ENCODE results near the gene RAB3D.
"Not testable (repeated sequence)": the region's sequence is repeated elsewhere in the genome, so short reads cannot be mapped to it uniquely, and the experiment has no call there.

The RAB3D gene

GRCh38 chr19:11320278-11320995 is 19.0 kb downstream of the RAB3D start:
- ATAC-seq (ENCODE audit: low read depth): peak; percentile 28
- not testable (repeated sequence) for DNase-seq (ENCODE audit: low spot score in 2 of 2); H3K36me3 Mint-ChIP-seq; H3K27me3 Mint-ChIP-seq; H3K27ac Mint-ChIP-seq; H3K4me3 Mint-ChIP-seq; H3K9me3 Mint-ChIP-seq
- peaks cover 14% of the 10 kb centered on the region for H3K4me1 Mint-ChIP-seq

DNA sequence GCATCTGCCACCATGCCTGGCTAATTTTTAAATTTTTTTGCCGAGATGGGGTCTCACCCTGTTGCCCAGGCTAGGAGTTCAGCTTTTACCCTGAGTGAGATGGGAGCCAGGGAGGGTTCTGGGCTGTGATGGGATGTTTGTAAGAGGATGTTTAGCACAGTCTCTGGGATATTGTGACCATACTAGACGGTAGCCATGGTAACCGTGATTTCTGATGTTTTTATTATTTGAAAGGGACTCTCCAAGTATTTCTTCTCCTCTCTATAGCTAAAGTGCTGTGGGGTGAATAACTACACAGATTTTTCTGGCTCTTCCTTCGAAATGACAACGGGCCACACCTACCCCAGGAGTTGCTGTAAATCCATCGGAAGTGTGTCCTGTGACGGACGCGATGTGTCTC is 33.1 kb downstream of the RAB3D start:
- Mint-ChIP-seq H3K27ac (no peak overlapping the region), H3K9me3 (peaks cover 1% of the 10 kb centered on the region), H3K4me1 (no peaks in the 10 kb centered on the region), H3K36me3 (no peaks in the 10 kb centered on the region), H3K27me3 (peaks cover 14% of the 10 kb centered on the region), H3K4me3 (no peak overlapping the region)
- DNase-seq (ENCODE audit: low spot score in 2 of 2) (no peak), ATAC-seq (ENCODE audit: low read depth) (peak; percentile 21)

DNA sequence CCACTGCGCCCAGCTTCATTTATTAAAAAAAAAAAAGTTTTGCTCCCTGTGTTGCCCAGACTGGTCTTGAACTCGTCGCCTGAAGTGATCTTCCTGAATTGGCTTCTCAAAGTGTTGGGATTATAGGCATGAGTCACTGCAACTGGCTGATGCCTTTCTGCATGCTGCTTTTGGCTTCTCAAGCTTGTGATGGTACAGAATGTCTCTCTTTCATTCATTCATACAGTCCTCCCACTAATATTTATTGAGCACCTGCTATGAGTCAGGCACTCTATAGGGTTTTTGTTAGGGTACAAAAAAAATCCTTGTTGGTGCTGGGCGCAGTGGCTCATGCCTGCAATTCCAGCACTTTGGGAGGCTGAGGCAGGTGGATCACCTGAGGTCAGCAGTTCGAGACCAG is 34.5 kb downstream of the RAB3D start:
- no peak for ATAC-seq (ENCODE audit: low read depth)
- Mint-ChIP-seq H3K36me3 (no peaks in the 10 kb centered on the region), H3K9me3 (peaks cover under 1% of the 10 kb centered on the region), H3K27ac (no peak overlapping the region), H3K4me1 (no peaks in the 10 kb centered on the region), H3K4me3 (no peak overlapping the region), H3K27me3 (peaks cover 13% of the 10 kb centered on the region)
- no peak for DNase-seq (ENCODE audit: low spot score in 2 of 2)

DNA sequence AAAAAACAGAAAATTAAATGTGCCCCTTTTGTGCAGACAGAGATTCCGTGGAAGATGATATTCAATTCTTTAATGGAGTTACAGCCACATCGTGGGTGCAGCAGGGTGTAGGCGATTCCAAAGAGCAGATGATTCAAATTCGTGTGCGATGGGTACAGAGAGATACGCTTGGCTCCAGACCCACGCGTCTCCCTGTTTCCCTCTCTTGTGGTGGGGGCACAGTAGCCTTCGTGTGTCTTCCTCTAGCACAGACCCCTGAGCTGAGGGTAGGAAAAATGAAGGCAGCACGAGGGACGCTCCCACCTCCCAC is 38.7 kb downstream of the RAB3D start:
- no peak for ATAC-seq (ENCODE audit: low read depth)
- no peaks in the 10 kb centered on the region for H3K9me3 Mint-ChIP-seq
- no peaks in the 10 kb centered on the region for H3K4me1 Mint-ChIP-seq
- peaks cover 7% of the 10 kb centered on the region for H3K27me3 Mint-ChIP-seq
- H3K27ac Mint-ChIP-seq: no peak overlapping the region
- H3K4me3 Mint-ChIP-seq: no peak overlapping the region
- no peaks in the 10 kb centered on the region for H3K36me3 Mint-ChIP-seq
- DNase-seq (ENCODE audit: low spot score in 2 of 2): no peak

DNA sequence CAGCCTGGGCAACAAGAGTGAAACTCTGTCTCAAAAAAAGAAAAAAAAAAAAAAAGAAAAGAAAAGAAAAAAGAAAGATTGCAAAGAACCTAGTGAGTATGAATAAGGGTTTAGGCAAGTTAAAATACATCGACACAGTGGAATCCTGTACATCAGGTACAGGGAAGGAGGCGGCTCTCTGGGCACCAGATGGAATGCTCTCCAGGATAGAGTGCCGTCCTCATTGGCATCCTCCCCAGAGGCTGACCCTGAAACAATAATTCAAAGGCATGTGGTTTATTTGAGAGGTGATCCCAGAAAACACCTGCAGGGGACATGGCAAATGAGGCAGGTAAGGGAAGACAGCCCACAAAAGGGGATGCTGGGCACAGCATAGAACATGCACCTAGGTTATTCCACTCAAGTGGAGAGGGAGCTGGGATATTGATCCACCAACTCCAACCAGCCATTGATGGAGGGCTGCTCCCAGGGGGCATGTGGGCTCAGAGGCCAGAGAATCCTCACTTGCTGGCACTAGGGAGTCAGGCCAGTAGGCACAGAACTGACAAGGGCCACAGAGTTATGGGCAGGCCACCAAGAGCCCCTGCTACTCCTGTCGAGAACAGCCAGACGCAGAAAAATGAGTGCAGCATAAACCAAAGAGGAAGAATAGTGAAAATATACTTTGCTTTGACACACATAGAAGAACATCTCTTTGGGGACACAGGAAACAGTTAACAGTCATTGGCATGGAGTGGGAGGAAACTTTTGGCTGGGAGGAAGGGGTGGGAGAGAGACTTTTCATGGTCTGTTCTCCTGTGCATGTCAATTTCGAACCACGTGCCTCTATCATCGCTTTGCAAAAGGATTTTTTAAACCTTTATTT is 39.3 kb downstream of the RAB3D start:
- H3K9me3 Mint-ChIP-seq: no peaks in the 10 kb centered on the region
- no peaks in the 10 kb centered on the region for H3K4me1 Mint-ChIP-seq
- no peak overlapping the region for H3K27ac Mint-ChIP-seq
- DNase-seq (ENCODE audit: low spot score in 2 of 2) (no peak), ATAC-seq (ENCODE audit: low read depth) (no peak)
- no peaks in the 10 kb centered on the region for H3K36me3 Mint-ChIP-seq
- H3K4me3 Mint-ChIP-seq: no peak overlapping the region
- peaks cover 5% of the 10 kb centered on the region for H3K27me3 Mint-ChIP-seq

DNA sequence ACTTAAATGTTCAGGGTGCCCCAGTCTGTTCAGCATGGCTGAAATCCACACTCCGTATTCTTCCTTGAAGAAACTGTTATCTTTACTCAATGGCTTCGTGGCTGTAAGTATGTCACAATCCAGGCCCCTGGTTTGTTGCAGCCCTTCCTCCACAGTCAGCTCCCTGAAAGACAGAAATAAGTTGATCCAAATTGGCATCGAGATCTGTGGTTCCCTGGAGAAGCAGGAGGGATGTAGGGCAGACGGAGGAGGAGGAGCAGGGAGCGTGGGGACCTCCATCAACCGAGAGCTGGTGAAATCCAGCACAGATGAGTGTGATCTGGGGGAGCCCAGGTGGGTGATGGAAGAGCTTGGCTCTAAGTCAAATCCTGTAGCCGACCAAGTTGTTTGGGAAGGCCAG is 43.2 kb downstream of the RAB3D start:
- Mint-ChIP-seq H3K4me3 (no peak overlapping the region), H3K9me3 (no peaks in the 10 kb centered on the region), H3K36me3 (no peaks in the 10 kb centered on the region), H3K27me3 (peaks cover 2% of the 10 kb centered on the region), H3K27ac (no peak overlapping the region), H3K4me1 (peaks cover 6% of the 10 kb centered on the region)
- ATAC-seq (ENCODE audit: low read depth): no peak
- DNase-seq (ENCODE audit: low spot score in 2 of 2): no peak

- no peak for DNase-seq (ENCODE audit: low spot score in 2 of 2)
- ATAC-seq (ENCODE audit: low read depth): no peak
- Mint-ChIP-seq H3K27ac (no peak within 1 kb of the TSS), H3K36me3 (no peaks in the 10 kb centered on the region), H3K27me3 (peaks cover 2% of the 10 kb centered on the region), H3K4me3 (no peak within 1 kb of the TSS), H3K4me1 (peaks cover 6% of the 10 kb centered on the region), H3K9me3 (no peaks in the 10 kb centered on the region)
These were observed 43.7 kb downstream of the RAB3D start, which contains the start of gene TSPAN16 for GRCh38 chr19:11295665-11296245. TSS of gene TSPAN16 (plus strand) at chr19:11296160. CDS start at chr19:11296298, 138 bp downstream.

- H3K27me3 Mint-ChIP-seq: peaks cover 2% of the 10 kb centered on the region
- H3K36me3 Mint-ChIP-seq: no peaks in the 10 kb centered on the region
- H3K4me1 Mint-ChIP-seq: peaks cover 6% of the 10 kb centered on the region
- no peak for DNase-seq (ENCODE audit: low spot score in 2 of 2)
- no peak overlapping the region for H3K4me3 Mint-ChIP-seq
- no peaks in the 10 kb centered on the region for H3K9me3 Mint-ChIP-seq
- no peak for ATAC-seq (ENCODE audit: low read depth)
- H3K27ac Mint-ChIP-seq: no peak overlapping the region
These were observed 44.3 kb downstream of the RAB3D start for GRCh38 chr19:11295180-11295579.

DNA sequence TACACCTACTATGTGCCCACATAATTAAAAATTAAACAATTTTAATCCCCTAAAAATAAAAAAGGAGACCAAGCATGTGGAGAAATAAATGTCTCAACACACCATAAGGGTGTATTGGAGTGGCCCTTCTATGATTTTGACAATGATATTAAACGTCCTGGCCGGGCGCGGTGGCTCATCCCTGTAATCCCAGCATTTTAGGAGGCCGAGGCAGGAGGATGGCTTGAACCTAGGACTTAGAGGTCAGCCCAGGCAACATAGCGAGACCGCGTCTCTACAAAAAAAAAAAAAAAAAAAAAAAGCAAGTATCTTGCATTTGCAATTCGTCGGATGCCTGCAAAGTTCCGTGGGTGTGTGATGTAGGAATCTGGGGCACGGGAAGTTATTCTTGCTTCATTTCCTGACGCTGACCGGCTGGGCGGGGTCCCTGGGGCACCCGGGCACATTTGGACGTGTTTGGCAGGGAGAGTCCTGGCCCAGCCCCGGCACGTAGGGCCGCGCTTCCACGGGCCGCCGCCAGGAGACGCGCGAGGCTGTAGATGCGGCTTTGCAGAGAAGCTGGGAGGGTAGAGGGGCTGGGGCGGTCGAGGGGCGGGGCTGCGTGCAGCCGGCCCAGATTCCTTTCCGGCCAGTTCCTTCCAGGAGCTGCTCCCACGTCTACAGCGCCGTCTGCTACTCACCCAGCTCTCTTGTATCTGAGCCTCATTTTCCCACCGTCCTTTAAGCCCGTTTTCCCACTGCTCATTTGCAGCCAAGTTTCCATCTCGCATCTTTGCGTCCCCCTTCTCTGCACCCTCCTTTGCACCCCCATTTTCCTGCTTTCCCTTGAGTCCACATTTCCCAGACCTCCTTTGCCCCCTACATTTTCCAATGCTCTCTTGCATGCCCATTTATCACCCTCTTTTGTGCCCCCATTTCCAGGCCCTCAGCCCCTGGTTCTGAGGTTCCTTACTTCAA is 45.7 kb downstream of the RAB3D start:
- peak; percentile 84 to 90 for DNase-seq (ENCODE audit: low spot score in 2 of 2)
- Mint-ChIP-seq H3K9me3 (no peaks in the 10 kb centered on the region), H3K4me1 (peaks cover 6% of the 10 kb centered on the region), H3K27ac (peak overlapping the region; percentile 53), H3K27me3 (peaks cover 4% of the 10 kb centered on the region), H3K36me3 (no peaks in the 10 kb centered on the region), H3K4me3 (no peak overlapping the region)
- ATAC-seq (ENCODE audit: low read depth): peak; percentile 96

GRCh38 chr19:11291991-11292390 is 47.5 kb downstream of the RAB3D start:
- no peak overlapping the region for H3K4me3 Mint-ChIP-seq
- no peaks in the 10 kb centered on the region for H3K36me3 Mint-ChIP-seq
- H3K4me1 Mint-ChIP-seq: peaks cover 6% of the 10 kb centered on the region
- peak; percentile 46 for ATAC-seq (ENCODE audit: low read depth)
- H3K27me3 Mint-ChIP-seq: peaks cover 8% of the 10 kb centered on the region
- no peaks in the 10 kb centered on the region for H3K9me3 Mint-ChIP-seq
- no peak overlapping the region for H3K27ac Mint-ChIP-seq
- DNase-seq (ENCODE audit: low spot score in 2 of 2): no peak

- H3K36me3 Mint-ChIP-seq: no peaks in the 10 kb centered on the region
- peaks cover 8% of the 10 kb centered on the region for H3K27me3 Mint-ChIP-seq
- no peak for ATAC-seq (ENCODE audit: low read depth)
- no peak for DNase-seq (ENCODE audit: low spot score in 2 of 2)
- peaks cover 6% of the 10 kb centered on the region for H3K4me1 Mint-ChIP-seq
- no peak overlapping the region for H3K27ac Mint-ChIP-seq
- no peak overlapping the region for H3K4me3 Mint-ChIP-seq
- no peaks in the 10 kb centered on the region for H3K9me3 Mint-ChIP-seq
These were observed 48.0 kb downstream of the RAB3D start for GRCh38 chr19:11291415-11291814.

DNA sequence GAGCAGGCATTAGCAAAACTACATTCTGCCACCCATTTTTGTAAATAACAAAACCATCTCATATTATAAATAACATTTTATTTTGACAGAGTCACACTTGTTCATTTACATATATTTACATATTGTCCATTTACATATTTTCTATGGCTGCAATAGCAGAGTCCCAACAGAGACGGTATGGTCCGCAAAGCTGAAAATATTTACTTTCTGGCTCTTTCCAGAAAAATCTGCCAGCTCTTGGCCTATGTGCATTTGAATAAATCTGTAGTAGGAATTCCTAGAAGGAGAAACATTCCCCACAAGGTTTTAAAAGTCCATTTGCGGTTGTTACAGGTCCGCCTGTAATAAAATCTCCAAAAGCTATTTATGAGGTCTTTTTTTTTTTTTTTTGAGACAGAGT is 49.2 kb downstream of the RAB3D start:
- H3K4me1 Mint-ChIP-seq: peaks cover 6% of the 10 kb centered on the region
- H3K9me3 Mint-ChIP-seq: no peaks in the 10 kb centered on the region
- H3K27me3 Mint-ChIP-seq: peaks cover 8% of the 10 kb centered on the region
- H3K36me3 Mint-ChIP-seq: no peaks in the 10 kb centered on the region
- no peak overlapping the region for H3K4me3 Mint-ChIP-seq
- no peak overlapping the region for H3K27ac Mint-ChIP-seq
- DNase-seq (ENCODE audit: low spot score in 2 of 2) (no peak), ATAC-seq (ENCODE audit: low read depth) (no peak)

DNA sequence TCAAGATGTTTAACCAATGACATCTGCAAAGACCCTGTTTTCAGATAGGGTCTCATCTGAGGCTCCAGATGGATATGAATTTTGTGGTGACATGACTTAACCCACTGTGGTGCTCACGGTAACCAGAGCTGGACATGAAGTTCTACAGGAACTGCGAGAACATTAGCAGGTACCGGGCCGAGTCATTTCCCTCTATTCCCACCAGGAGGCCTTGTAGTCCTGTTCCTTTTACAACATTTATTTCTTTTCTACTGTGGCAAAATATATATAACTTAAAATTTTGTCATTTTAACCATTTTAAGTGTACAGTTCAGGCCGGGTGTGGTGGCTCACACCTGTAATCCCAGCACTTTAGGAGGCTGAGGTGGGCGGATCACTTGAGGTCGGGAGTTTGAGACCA is 51.1 kb downstream of the RAB3D start:
- Mint-ChIP-seq H3K4me1 (no peaks in the 10 kb centered on the region), H3K27ac (no peak overlapping the region)
- no peak for ATAC-seq (ENCODE audit: low read depth)

More for the DNA sequence above, 51.1 kb downstream of the RAB3D start:
- Mint-ChIP-seq H3K36me3 (no peaks in the 10 kb centered on the region), H3K27me3 (peaks cover 5% of the 10 kb centered on the region), H3K9me3 (no peaks in the 10 kb centered on the region), H3K4me3 (no peak overlapping the region)
- DNase-seq (ENCODE audit: low spot score in 2 of 2): no peak

All from memory B cell (primary cell).